Fibroblast of skin of right biceps (primary cell): Measurements from ENCODE around the gene CASP9.
A peak's percentile ranks its signal among the peaks of the same experiment; 100 is the strongest.
"Not testable (repeated sequence)": the region's sequence is repeated elsewhere in the genome, so short reads cannot be mapped to it uniquely, and the experiment has no call there.

Source experiments
- DNase-seq: peaks from one replicate; pipeline ENCODE4 v3.0.0-alpha.2; 2013

CASP9 gene

GRCh38 chr1:15493869-15494390 lies 30.1 kb downstream of the CASP9 start:
- no peak for DNase-seq

GRCh38 chr1:15492596-15492995 lies 31.4 kb downstream of the CASP9 start:
- DNase-seq: no peak

GRCh38 chr1:15491010-15491409 lies 33.0 kb downstream of the CASP9 start:
- peak; percentile 11 for DNase-seq

- no peak for DNase-seq
These were observed 34.8 kb downstream of the CASP9 start for GRCh38 chr1:15489052-15489736.

- no peak for DNase-seq
These were observed 35.6 kb downstream of the CASP9 start for GRCh38 chr1:15488371-15488770.

- DNase-seq: not testable (repeated sequence)
These were observed 37.0 kb downstream of the CASP9 start for GRCh38 chr1:15486844-15487610.

- no peak for DNase-seq
These were observed 38.4 kb downstream of the CASP9 start for GRCh38 chr1:15485636-15486035.

GRCh38 chr1:15484443-15484842 lies 39.6 kb downstream of the CASP9 start:
- not testable (repeated sequence) for DNase-seq

- no peak for DNase-seq
These were observed 40.0 kb downstream of the CASP9 start for GRCh38 chr1:15483971-15484370.

- not testable (repeated sequence) for DNase-seq
These were observed 41.0 kb downstream of the CASP9 start for GRCh38 chr1:15482983-15483543.

- DNase-seq: not testable (repeated sequence)
These were observed 41.6 kb downstream of the CASP9 start for GRCh38 chr1:15482455-15482854.

GRCh38 chr1:15479654-15480347 lies 44.2 kb downstream of the CASP9 start:
- DNase-seq: no peak

GRCh38 chr1:15477646-15478212 lies 46.3 kb downstream of the CASP9 start:
- DNase-seq: no peak

GRCh38 chr1:15476927-15477326 lies 47.1 kb downstream of the CASP9 start:
- no peak for DNase-seq

GRCh38 chr1:15475752-15476314 lies 48.2 kb downstream of the CASP9 start, which contains the start of gene CELA2B:
TSS of gene CELA2B (plus strand) at chr1:15476104. CDS start at chr1:15476126, 22 bp downstream.
- no peak for DNase-seq

GRCh38 chr1:15472587-15472986 lies 51.4 kb downstream of the CASP9 start:
- no peak for DNase-seq

- DNase-seq: not testable (repeated sequence)
These were observed 52.3 kb downstream of the CASP9 start for GRCh38 chr1:15471723-15472122.

- DNase-seq: not testable (repeated sequence)
These were observed 52.9 kb downstream of the CASP9 start for GRCh38 chr1:15471067-15471466.

GRCh38 chr1:15469821-15470448 lies 54.1 kb downstream of the CASP9 start:
- DNase-seq: not testable (repeated sequence)

- no peak for DNase-seq
These were observed 54.7 kb downstream of the CASP9 start for GRCh38 chr1:15469361-15469760.

- DNase-seq: no peak
These were observed 55.9 kb downstream of the CASP9 start for GRCh38 chr1:15468145-15468544.
